Breast epithelium (tissue), 3 donors: Measurements from ENCODE around the gene FSTL4.

Source experiments
- CTCF ChIP-seq, 3 donors: fragments of 450-650 bp; IDR thresholded peaks; one replicate each; pipeline ENCODE4 v1.5.1; 2016 to 2017; ENCODE audit warnings: antibody characterized with exemption in 3 of 3, mild to moderate bottlenecking in 3 of 3, moderate library complexity in 3 of 3
- POLR2A ChIP-seq: fragments of 450-650 bp; IDR thresholded peaks from one replicate; pipeline ENCODE4 v1.6.1; 2016; ENCODE audit warnings: antibody characterized with exemption, mild to moderate bottlenecking, moderate library complexity
- POLR2AphosphoS5 ChIP-seq, 3 donors: sonication (generic); formaldehyde crosslinking; IDR thresholded peaks; one replicate each; pipeline ENCODE4 v1.6.1; 2017; ENCODE audit warnings: antibody characterized with exemption in 3 of 3

- TF ChIP-seq CTCF (IDR thresholded peaks at IDR 0.05) (no peak), POLR2A (no peak), POLR2AphosphoS5 (IDR thresholded peaks at IDR 0.05) (no peak)
Measured at GRCh38 chr5:133455676-133456075, 156.7 kb downstream of the FSTL4 start.
